ENCODE measurements around the gene TBC1D22A. TPM values are rescaled to one million over a fixed set of nuclear protein-coding genes. Genes with fewer than 3 reads are reported as not detected.

The TBC1D22A gene
- polyA plus RNA-seq, 2 donors = 15.1 to 17.4 TPM

GRCh38 chr22:47205554-47205953 lies 443.1 kb downstream of the TBC1D22A start:
- Histone ChIP-seq H3K27me3 (ENCODE audit: control insufficient read depth in 1 of 2, insufficient read depth in 2 of 2, low read length in 2 of 2) (no peaks in the 10 kb centered on the region), H3K4me1 (ENCODE audit: control insufficient read depth in 2 of 2, insufficient read depth in 2 of 2, low read length in 1 of 2) (no peaks in the 10 kb centered on the region), H3K4me3 (ENCODE audit: low read depth in 1 of 2, low read length in 2 of 2) (no peak overlapping the region), H3K27ac (ENCODE audit: low read depth in 2 of 2, low read length in 1 of 2) (no peak overlapping the region), H3K36me3 (ENCODE audit: control insufficient read depth in 2 of 2, insufficient read depth in 2 of 2, low read length in 1 of 2) (no peaks in the 10 kb centered on the region), H3K9me3 (ENCODE audit: control insufficient read depth in 2 of 2, insufficient read depth in 1 of 2, low read depth in 1 of 2, low read length in 1 of 2) (peaks cover 0 to 5% of the 10 kb centered on the region in 2 donors)
- 81 to 86% methylated on average over 10 of the region's 10 CpGs for WGBS, 2 donors

GRCh38 chr22:47206164-47206563 lies 443.7 kb downstream of the TBC1D22A start:
- no peaks in the 10 kb centered on the region for H3K27me3 ChIP-seq (ENCODE audit: control insufficient read depth in 1 of 2, insufficient read depth in 2 of 2, low read length in 2 of 2)
- peaks cover 0 to 3% of the 10 kb centered on the region in 2 donors for H3K9me3 ChIP-seq (ENCODE audit: control insufficient read depth in 2 of 2, insufficient read depth in 1 of 2, low read depth in 1 of 2, low read length in 1 of 2)
- WGBS, 2 donors = 82 to 91% methylated on average over 3 of the region's 3 CpGs
- H3K36me3 ChIP-seq (ENCODE audit: control insufficient read depth in 2 of 2, insufficient read depth in 2 of 2, low read length in 1 of 2) = no peaks in the 10 kb centered on the region
- H3K27ac ChIP-seq (ENCODE audit: low read depth in 2 of 2, low read length in 1 of 2) = no peak overlapping the region
- no peak overlapping the region for H3K4me3 ChIP-seq (ENCODE audit: low read depth in 1 of 2, low read length in 2 of 2)
- no peaks in the 10 kb centered on the region for H3K4me1 ChIP-seq (ENCODE audit: control insufficient read depth in 2 of 2, insufficient read depth in 2 of 2, low read length in 1 of 2)

GRCh38 chr22:47206666-47207218 lies 444.3 kb downstream of the TBC1D22A start:
- peaks cover 0 to 3% of the 10 kb centered on the region in 2 donors for H3K9me3 ChIP-seq (ENCODE audit: control insufficient read depth in 2 of 2, insufficient read depth in 1 of 2, low read depth in 1 of 2, low read length in 1 of 2)
- H3K27ac ChIP-seq (ENCODE audit: low read depth in 2 of 2, low read length in 1 of 2) = no peak overlapping the region
- H3K36me3 ChIP-seq (ENCODE audit: control insufficient read depth in 2 of 2, insufficient read depth in 2 of 2, low read length in 1 of 2) = no peaks in the 10 kb centered on the region
- no peaks in the 10 kb centered on the region for H3K27me3 ChIP-seq (ENCODE audit: control insufficient read depth in 1 of 2, insufficient read depth in 2 of 2, low read length in 2 of 2)
- no peak overlapping the region for H3K4me3 ChIP-seq (ENCODE audit: low read depth in 1 of 2, low read length in 2 of 2)
- 71 to 77% methylated on average over 9 of the region's 9 CpGs for WGBS, 2 donors
- H3K4me1 ChIP-seq (ENCODE audit: control insufficient read depth in 2 of 2, insufficient read depth in 2 of 2, low read length in 1 of 2) = no peaks in the 10 kb centered on the region

DNA sequence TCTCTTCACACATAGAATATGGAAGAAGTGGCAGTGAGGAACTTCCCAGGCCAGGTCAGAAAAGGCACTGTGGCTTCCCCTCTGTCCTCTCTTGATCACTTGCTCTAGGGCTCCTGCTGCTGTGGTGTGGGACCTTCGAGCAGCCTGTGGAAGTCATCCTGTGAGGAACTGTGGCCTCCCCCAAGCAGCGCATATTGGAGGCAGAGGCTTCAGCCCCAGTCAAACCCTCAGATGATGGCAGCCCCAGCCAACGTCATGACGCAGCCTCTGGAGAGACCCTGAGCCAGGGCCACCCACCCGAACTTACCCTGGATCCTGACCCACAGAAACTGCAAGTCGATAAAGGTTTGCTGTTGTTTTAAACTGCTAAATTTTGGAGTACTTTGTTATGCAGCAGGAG lies 444.9 kb downstream of the TBC1D22A start:
- 89 to 91% methylated on average over 6 of the region's 6 CpGs for WGBS, 2 donors
- Histone ChIP-seq H3K9me3 (ENCODE audit: control insufficient read depth in 2 of 2, insufficient read depth in 1 of 2, low read depth in 1 of 2, low read length in 1 of 2) (peaks cover 0 to 3% of the 10 kb centered on the region in 2 donors), H3K4me1 (ENCODE audit: control insufficient read depth in 2 of 2, insufficient read depth in 2 of 2, low read length in 1 of 2) (no peaks in the 10 kb centered on the region), H3K27me3 (ENCODE audit: control insufficient read depth in 1 of 2, insufficient read depth in 2 of 2, low read length in 2 of 2) (no peaks in the 10 kb centered on the region), H3K4me3 (ENCODE audit: low read depth in 1 of 2, low read length in 2 of 2) (no peak overlapping the region), H3K27ac (ENCODE audit: low read depth in 2 of 2, low read length in 1 of 2) (no peak overlapping the region), H3K36me3 (ENCODE audit: control insufficient read depth in 2 of 2, insufficient read depth in 2 of 2, low read length in 1 of 2) (no peaks in the 10 kb centered on the region)

DNA sequence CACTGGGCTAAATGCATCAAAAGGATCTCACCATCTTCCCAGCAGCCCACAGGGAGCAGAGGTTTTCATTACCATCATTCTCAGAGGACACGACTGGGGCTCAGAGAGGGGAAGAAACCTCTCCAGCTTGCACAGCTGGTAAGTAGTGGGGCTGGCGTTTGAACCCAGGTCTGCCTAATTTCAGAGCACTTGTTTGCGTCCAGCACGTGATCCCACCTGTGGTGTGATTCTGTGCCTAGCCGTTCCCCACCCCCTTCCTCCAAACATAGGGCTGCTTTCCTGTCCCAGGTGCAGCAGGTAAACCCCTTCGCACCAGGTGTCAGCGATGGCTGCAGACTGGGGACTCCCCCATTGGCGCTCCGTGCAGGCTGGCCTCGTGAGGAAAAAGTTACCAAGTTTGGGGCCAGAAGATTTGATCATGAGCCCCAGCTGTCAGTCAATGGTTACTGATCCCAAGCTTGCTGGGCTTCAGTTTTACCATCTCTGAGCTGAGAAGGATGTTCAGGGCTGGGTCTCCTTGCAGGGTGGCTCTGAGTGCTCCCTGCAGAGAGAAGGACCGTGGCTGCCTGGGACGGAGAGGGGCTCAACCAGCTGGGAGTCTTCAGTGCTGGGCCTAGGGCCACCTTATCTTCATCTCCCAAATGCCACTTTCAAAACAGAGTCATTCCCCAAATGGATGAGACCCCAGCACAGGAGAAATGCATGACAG lies 445.6 kb downstream of the TBC1D22A start:
- Histone ChIP-seq H3K27ac (ENCODE audit: low read depth in 2 of 2, low read length in 1 of 2) (no peak overlapping the region), H3K27me3 (ENCODE audit: control insufficient read depth in 1 of 2, insufficient read depth in 2 of 2, low read length in 2 of 2) (no peaks in the 10 kb centered on the region), H3K4me1 (ENCODE audit: control insufficient read depth in 2 of 2, insufficient read depth in 2 of 2, low read length in 1 of 2) (no peaks in the 10 kb centered on the region), H3K36me3 (ENCODE audit: control insufficient read depth in 2 of 2, insufficient read depth in 2 of 2, low read length in 1 of 2) (no peaks in the 10 kb centered on the region), H3K9me3 (ENCODE audit: control insufficient read depth in 2 of 2, insufficient read depth in 1 of 2, low read depth in 1 of 2, low read length in 1 of 2) (peaks cover 0 to 3% of the 10 kb centered on the region in 2 donors), H3K4me3 (ENCODE audit: low read depth in 1 of 2, low read length in 2 of 2) (no peak overlapping the region)
- WGBS, 2 donors = 86 to 87% methylated on average over 12 of the region's 12 CpGs

DNA sequence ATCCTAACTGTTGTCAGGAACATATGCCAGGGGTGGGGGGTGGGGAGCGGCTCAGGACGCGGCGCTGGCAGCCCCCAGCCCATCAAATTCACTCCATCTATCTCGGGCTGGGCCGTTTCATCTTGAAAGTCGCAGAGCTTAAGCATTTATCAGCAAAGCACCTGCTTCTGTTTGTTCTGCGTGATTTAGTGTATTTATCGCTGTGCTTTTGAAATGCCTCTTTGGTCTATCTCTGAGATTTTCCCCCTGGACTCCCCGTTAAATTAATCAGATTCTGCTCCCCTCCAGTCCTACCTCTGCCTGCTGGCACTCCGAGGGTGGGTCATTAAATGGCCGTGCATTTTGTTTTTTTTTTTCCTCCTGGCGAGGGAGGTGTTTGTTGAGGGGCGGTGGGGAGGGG lies 446.2 kb downstream of the TBC1D22A start:
- Histone ChIP-seq H3K27ac (ENCODE audit: low read depth in 2 of 2, low read length in 1 of 2) (no peak overlapping the region), H3K9me3 (ENCODE audit: control insufficient read depth in 2 of 2, insufficient read depth in 1 of 2, low read depth in 1 of 2, low read length in 1 of 2) (peaks cover 0 to 3% of the 10 kb centered on the region in 2 donors), H3K36me3 (ENCODE audit: control insufficient read depth in 2 of 2, insufficient read depth in 2 of 2, low read length in 1 of 2) (no peaks in the 10 kb centered on the region), H3K4me1 (ENCODE audit: control insufficient read depth in 2 of 2, insufficient read depth in 2 of 2, low read length in 1 of 2) (no peaks in the 10 kb centered on the region), H3K27me3 (ENCODE audit: control insufficient read depth in 1 of 2, insufficient read depth in 2 of 2, low read length in 2 of 2) (no peaks in the 10 kb centered on the region), H3K4me3 (ENCODE audit: low read depth in 1 of 2, low read length in 2 of 2) (no peak overlapping the region)
- 39 to 54% methylated on average over 14 of the region's 14 CpGs for WGBS, 2 donors

DNA sequence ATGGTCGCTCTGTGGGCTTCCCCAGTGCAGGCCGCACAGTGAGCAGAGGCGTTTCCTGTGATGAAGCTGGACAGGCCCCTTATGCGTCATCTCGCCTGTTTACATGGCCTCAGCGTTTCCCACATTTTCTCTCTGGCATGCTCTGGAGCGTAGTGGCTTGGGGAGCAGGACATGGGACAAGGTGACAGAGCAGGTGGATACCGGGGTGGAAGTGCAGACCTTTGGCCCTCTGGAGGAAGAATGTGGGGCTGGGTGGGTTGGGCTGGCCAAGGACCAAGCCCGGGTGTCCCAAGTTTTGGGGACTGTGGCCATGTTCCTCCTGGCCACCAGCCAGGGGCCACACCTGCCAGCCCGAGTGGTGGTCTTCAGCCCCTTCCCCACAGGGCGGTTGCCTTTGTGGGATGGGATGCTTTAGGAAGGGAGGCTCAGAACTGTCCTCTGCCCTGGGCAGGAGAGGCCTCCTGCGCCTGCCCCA lies 446.6 kb downstream of the TBC1D22A start:
- no peaks in the 10 kb centered on the region for H3K36me3 ChIP-seq (ENCODE audit: control insufficient read depth in 2 of 2, insufficient read depth in 2 of 2, low read length in 1 of 2)
- no peaks in the 10 kb centered on the region for H3K27me3 ChIP-seq (ENCODE audit: control insufficient read depth in 1 of 2, insufficient read depth in 2 of 2, low read length in 2 of 2)
- no peak overlapping the region for H3K27ac ChIP-seq (ENCODE audit: low read depth in 2 of 2, low read length in 1 of 2)
- 43 to 68% methylated on average over 12 of the region's 12 CpGs for WGBS, 2 donors
- peaks cover 0 to 3% of the 10 kb centered on the region in 2 donors for H3K9me3 ChIP-seq (ENCODE audit: control insufficient read depth in 2 of 2, insufficient read depth in 1 of 2, low read depth in 1 of 2, low read length in 1 of 2)
- H3K4me1 ChIP-seq (ENCODE audit: control insufficient read depth in 2 of 2, insufficient read depth in 2 of 2, low read length in 1 of 2) = no peaks in the 10 kb centered on the region
- H3K4me3 ChIP-seq (ENCODE audit: low read depth in 1 of 2, low read length in 2 of 2) = no peak overlapping the region

DNA sequence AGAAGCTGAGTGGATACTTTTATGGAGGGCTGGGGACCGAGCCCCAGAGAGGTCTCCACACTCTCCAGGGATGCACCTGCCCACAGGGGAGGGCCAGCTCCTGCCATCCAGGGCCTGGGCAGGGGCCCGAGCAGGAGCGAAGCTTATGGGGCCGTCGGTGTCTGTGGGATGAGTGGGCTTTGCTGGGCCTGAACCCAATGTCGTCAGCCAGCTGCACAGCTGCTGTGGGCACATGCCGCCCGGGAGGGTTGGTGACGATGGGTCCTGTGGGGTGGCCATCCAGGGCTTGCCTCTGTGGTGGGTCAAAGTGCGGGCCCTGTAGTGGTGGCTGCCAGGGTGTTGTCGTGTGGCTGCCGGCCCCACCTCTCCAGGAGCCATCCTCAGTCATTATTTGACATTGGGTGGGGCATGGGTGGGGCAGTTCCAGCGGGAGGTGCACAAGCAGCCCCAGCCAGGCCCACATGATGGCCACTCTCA lies 447.1 kb downstream of the TBC1D22A start:
- 74 to 78% methylated on average over 13 of the region's 13 CpGs for WGBS, 2 donors
- Histone ChIP-seq H3K9me3 (ENCODE audit: control insufficient read depth in 2 of 2, insufficient read depth in 1 of 2, low read depth in 1 of 2, low read length in 1 of 2) (peaks cover 0 to 3% of the 10 kb centered on the region in 2 donors), H3K4me3 (ENCODE audit: low read depth in 1 of 2, low read length in 2 of 2) (no peak overlapping the region), H3K27me3 (ENCODE audit: control insufficient read depth in 1 of 2, insufficient read depth in 2 of 2, low read length in 2 of 2) (no peaks in the 10 kb centered on the region), H3K4me1 (ENCODE audit: control insufficient read depth in 2 of 2, insufficient read depth in 2 of 2, low read length in 1 of 2) (no peaks in the 10 kb centered on the region), H3K27ac (ENCODE audit: low read depth in 2 of 2, low read length in 1 of 2) (no peak overlapping the region), H3K36me3 (ENCODE audit: control insufficient read depth in 2 of 2, insufficient read depth in 2 of 2, low read length in 1 of 2) (no peaks in the 10 kb centered on the region)

DNA sequence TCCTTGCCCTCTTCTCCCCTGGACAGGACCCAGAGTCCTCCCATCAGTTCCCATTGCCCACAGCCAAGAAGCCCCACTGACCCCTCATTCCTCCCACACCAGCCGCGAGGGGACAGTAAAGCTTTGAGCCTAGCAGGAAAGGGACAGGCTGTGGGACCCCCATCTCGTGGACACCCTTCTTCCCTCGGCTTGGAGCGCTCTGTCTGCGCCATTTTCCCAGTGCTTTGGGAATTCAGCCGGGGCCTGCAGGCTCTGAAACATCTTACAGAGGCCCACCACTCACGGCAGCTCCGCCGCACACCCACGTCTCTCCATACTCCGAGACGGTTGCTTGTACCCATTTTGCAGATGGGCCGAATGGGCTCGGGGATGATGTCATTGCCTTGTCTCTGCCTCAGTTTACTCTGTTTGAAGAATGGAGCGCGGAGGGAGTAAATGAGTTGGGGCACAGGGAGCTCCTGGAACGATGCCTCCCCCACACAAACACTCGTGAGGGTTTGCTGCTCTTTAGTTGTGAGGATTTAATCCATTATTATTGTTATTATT lies 447.7 kb downstream of the TBC1D22A start:
- Histone ChIP-seq H3K4me3 (ENCODE audit: low read depth in 1 of 2, low read length in 2 of 2) (no peak overlapping the region), H3K9me3 (ENCODE audit: control insufficient read depth in 2 of 2, insufficient read depth in 1 of 2, low read depth in 1 of 2, low read length in 1 of 2) (peaks cover 0 to 3% of the 10 kb centered on the region in 2 donors), H3K27ac (ENCODE audit: low read depth in 2 of 2, low read length in 1 of 2) (no peak overlapping the region), H3K36me3 (ENCODE audit: control insufficient read depth in 2 of 2, insufficient read depth in 2 of 2, low read length in 1 of 2) (no peaks in the 10 kb centered on the region), H3K4me1 (ENCODE audit: control insufficient read depth in 2 of 2, insufficient read depth in 2 of 2, low read length in 1 of 2) (no peaks in the 10 kb centered on the region), H3K27me3 (ENCODE audit: control insufficient read depth in 1 of 2, insufficient read depth in 2 of 2, low read length in 2 of 2) (no peaks in the 10 kb centered on the region)
- 94 to 96% methylated on average over 19 of the region's 19 CpGs for WGBS, 2 donors
